ENCODE data around the gene ISL2. TPM values are rescaled to one million over a fixed set of nuclear protein-coding genes. Genes with fewer than 3 reads are reported as not detected.

ISL2 gene
- total and polyA plus RNA-seq, 2 of the 4 experiments (the other 2 are of a cell fraction), result 1.3 to 3.6 TPM

DNA sequence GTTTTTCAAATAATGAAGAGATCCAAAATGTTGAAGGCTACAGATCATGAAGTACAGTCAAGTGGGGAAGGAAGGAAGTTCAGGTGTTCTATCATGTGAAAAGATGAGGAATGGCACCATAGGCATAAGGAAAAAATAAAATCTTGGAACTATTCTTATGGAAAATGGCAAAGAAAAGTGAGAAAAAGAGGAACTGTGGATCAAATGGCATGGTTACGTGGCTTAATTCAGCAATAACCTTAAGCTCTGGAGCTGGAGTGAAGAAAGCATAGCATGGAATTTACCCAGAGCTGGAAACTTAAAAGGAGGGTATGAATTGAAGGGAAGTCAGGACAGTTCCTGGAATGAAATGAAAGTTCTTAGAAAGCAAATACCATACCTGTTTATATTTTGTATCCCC lies 39.7 kb upstream of the ISL2 start:
- Histone ChIP-seq H4K5ac (ENCODE audit: low read depth, low read length) (no peak overlapping the region), H3K18ac (ENCODE audit: low read depth, low read length) (no peak overlapping the region), H2BK15ac (ENCODE audit: low read depth, low read length) (no peak overlapping the region), H3K36me3 (ENCODE audit: control insufficient read depth, insufficient read depth, low read length) (no peaks in the 10 kb centered on the region), H3K9ac (ENCODE audit: low read depth, low read length) (no peak overlapping the region), H2BK5ac (ENCODE audit: low read depth, low read length, poor library complexity, severe bottlenecking) (no peak overlapping the region), H2AK9ac (replicated peaks; ENCODE audit: low read depth, low read length, poor library complexity) (no peak overlapping the region), H3K27me3 (ENCODE audit: control insufficient read depth, insufficient read depth, low read length) (no peaks in the 10 kb centered on the region), H4K8ac (ENCODE audit: low read depth in 2 of 2, low read length in 2 of 2) (no peak overlapping the region), H3K4me2 (ENCODE audit: low read depth, low read length) (no peak overlapping the region), H3K4ac (ENCODE audit: low read depth, low read length) (no peak overlapping the region), H2AFZ (replicated peaks; ENCODE audit: low read length, poor library complexity) (no peak overlapping the region), H3K27ac (ENCODE audit: insufficient read depth, low read length) (no peak overlapping the region), H3K79me1 (ENCODE audit: low read depth in 1 of 2, low read length in 2 of 2) (peaks cover 49 to 79% of the 10 kb centered on the region in 2 experiments), H3K4me1 (ENCODE audit: control insufficient read depth, insufficient read depth, low read length) (peaks cover 3% of the 10 kb centered on the region; the same call in 1 of the 2 replicates), H3K56ac (ENCODE audit: extremely low read depth, insufficient read depth, low read length) (no peak overlapping the region), H3K14ac (replicated peaks; ENCODE audit: low read depth, low read length) (no peak overlapping the region), H3K23ac (ENCODE audit: low read depth, low read length) (no peak overlapping the region), H3K9me1 (ENCODE audit: insufficient read depth, low read length) (peaks cover 11% of the 10 kb centered on the region; the same call in 1 of the 2 replicates), H2AK5ac (ENCODE audit: low read depth, low read length) (no peak overlapping the region), H4K20me1 (ENCODE audit: insufficient read depth, low read length) (peaks cover 52% of the 10 kb centered on the region), H3K4me3 (ENCODE audit: insufficient read depth, low read depth, low read length) (no peak overlapping the region), H2BK20ac (ENCODE audit: low read depth, low read length) (no peak overlapping the region), H2BK120ac (ENCODE audit: low read depth, low read length) (no peak overlapping the region), H3K9me3 (ENCODE audit: control insufficient read depth, insufficient read depth, low read length) (no peaks in the 10 kb centered on the region), H4K91ac (ENCODE audit: insufficient read depth, low read depth, low read length) (no peak overlapping the region)
- BruUV-seq (replicated peaks), result no TSS peak
- CTCF ChIA-PET, result no interaction called here
- ATAC-seq (ENCODE audit: low read depth) (no peak), DNase-seq (no peak)
- dilution Hi-C loops (cut with HindIII; ENCODE audit: low sequenced_read_pairs, unreplicated experiment), result no loop called here
- no CpG with 5 or more reads among the region's 1 CpG for WGBS, 2 experiments (ENCODE audit: extremely low coverage in 2 of 2, insufficient read length in 1 of 2)
- intact Hi-C loops (cut with micrococcal nuclease), result loop anchor here (5.0 kb wide), 1 partner anchor 570 kb away; no protein-coding TSS in a partner anchor
- TF ChIP-seq CTCF (conservative IDR thresholded peaks at IDR 0.05; ENCODE audit: low read depth, low read length) (no peak), RCOR1 (IDR thresholded peaks at IDR 0.05; ENCODE audit: insufficient replicate concordance, low read length) (no peak), POLR2A (IDR thresholded peaks at IDR 0.05; ENCODE audit: low read depth, low read length) (no peak), ELK1 (IDR thresholded peaks at IDR 0.05; ENCODE audit: borderline replicate concordance, low read depth, low read length) (no peak), BHLHE40 (IDR thresholded peaks at IDR 0.05; ENCODE audit: low read depth, low read length) (no peak), SMC3 (IDR thresholded peaks at IDR 0.05; ENCODE audit: low read depth, low read length) (no peak), NFE2L2 (IDR thresholded peaks at IDR 0.05; ENCODE audit: low read depth, low read length) (no peak), MAFK (IDR thresholded peaks at IDR 0.05; ENCODE audit: low read depth, low read length) (no peak), RFX5 (IDR thresholded peaks at IDR 0.05; ENCODE audit: low read depth, low read length) (no peak), USF2 (IDR thresholded peaks at IDR 0.05; ENCODE audit: low read depth, low read length) (no peak), MAZ (IDR thresholded peaks at IDR 0.05; ENCODE audit: borderline replicate concordance, low read depth, low read length) (no peak)
- POLR2A ChIA-PET (ENCODE audit: unreplicated experiment), result no interaction called here
- in situ Hi-C loops (cut with MboI; ENCODE audit: low sequenced_read_pairs), result no loop called here
